Left colon (tissue), 2 donors: ENCODE data around the gene VGF. TPM values are rescaled to one million over a fixed set of nuclear protein-coding genes. Genes with fewer than 3 reads are reported as not detected.
"Not testable (repeated sequence)": the region's sequence is repeated elsewhere in the genome, so short reads cannot be mapped to it uniquely, and the experiment has no call there.

Experiments used
- ATAC-seq: fragments of 200-7000 bp; cut with Tn5 transposase; one replicate; pipeline ENCODE4 v1.9.1; 2020; ENCODE audit warnings: mild to moderate bottlenecking, moderate library complexity
- DNase-seq, 2 donors: peaks; one replicate each; pipeline ENCODE4 v3.0.0-alpha.2; 2020
- intact Hi-C, 2 donors: fragments of 100-400 bp; cut with DNase I in 1 of 2; cut with micrococcal nuclease in 1 of 2; formaldehyde crosslinking; loops; one replicate each; pipeline versions ENCODE4 v1.11.2 to v1.14.0; 2022; cut with DNase I, micrococcal nuclease
- total RNA-seq, 2 donors: library from RNA; stranded (reverse); fragmentation: NEBNext Ultra II Directional; extraction: Animal tissue kit (Norgen Biotek cat#: 25700); gene quantifications; one replicate each; pipeline ENCODE4 v1.2.1, GENCODE V29; 2021
- donor health status: DM: no; HTN: no; CAD: no.
- donor health status: DM: yes; HTN: yes; CAD: no.

Gene VGF
- total RNA-seq, 2 donors from 2014 or later = 0.40 to 0.73 TPM

GRCh38 chr7:101126651-101127459, 38.5 kb downstream of the VGF start, which contains the start of gene SERPINE1:
TSS of gene SERPINE1 (plus strand) at chr7:101127104. CDS start at chr7:101128394, 1,290 bp downstream.
- ATAC-seq = peak; percentile 68
- DNase-seq = peak; percentile 55 to 87
- intact Hi-C loops = no loop called here

- intact Hi-C loops = no loop called here
- DNase-seq (peak; percentile 40 to 45), ATAC-seq (peak; percentile 19)
Observed at GRCh38 chr7:101125989-101126650, 39.2 kb downstream of the VGF start.

GRCh38 chr7:101124376-101125056, 40.9 kb downstream of the VGF start:
- DNase-seq = no peak
- intact Hi-C loops = no loop called here
- no peak for ATAC-seq

- DNase-seq (no peak), ATAC-seq (no peak)
- intact Hi-C loops = no loop called here
Observed at GRCh38 chr7:101123703-101124068, 41.7 kb downstream of the VGF start.

- ATAC-seq = no peak
- intact Hi-C loops = no loop called here
Observed at GRCh38 chr7:101122933-101123702, 42.3 kb downstream of the VGF start.

GRCh38 chr7:101121991-101122932, 43.1 kb downstream of the VGF start:
- intact Hi-C loops = no loop called here
- DNase-seq (peak; percentile 27 to 61), ATAC-seq (peak; percentile 76)

More at GRCh38 chr7:101122933-101123702, 42.3 kb downstream of the VGF start:
- no peak for DNase-seq

- DNase-seq, intact Hi-C loops, ATAC-seq: not testable (repeated sequence)
Observed at GRCh38 chr7:101121631-101121990, 43.8 kb downstream of the VGF start.

- intact Hi-C loops = no loop called here
- DNase-seq (no peak), ATAC-seq (no peak)
Observed at GRCh38 chr7:101120315-101120714, 45.1 kb downstream of the VGF start.

GRCh38 chr7:101119876-101120275, 45.5 kb downstream of the VGF start:
- DNase-seq (no peak), ATAC-seq (no peak)
- intact Hi-C loops = no loop called here

GRCh38 chr7:101118856-101119255, 46.5 kb downstream of the VGF start:
- DNase-seq = no peak
- no peak for ATAC-seq
- intact Hi-C loops = no loop called here

GRCh38 chr7:101116898-101117297, 48.5 kb downstream of the VGF start:
- intact Hi-C loops = no loop called here
- DNase-seq (no peak), ATAC-seq (no peak)

GRCh38 chr7:101115215-101115614, 50.2 kb downstream of the VGF start:
- DNase-seq (no peak), ATAC-seq (no peak)
- intact Hi-C loops = no loop called here

- DNase-seq = no peak
- intact Hi-C loops = no loop called here
- ATAC-seq = no peak
Observed at GRCh38 chr7:101114492-101114891, 50.9 kb downstream of the VGF start.

- no peak for DNase-seq
- intact Hi-C loops = no loop called here
- ATAC-seq = no peak
Observed at GRCh38 chr7:101113836-101114235, 51.5 kb downstream of the VGF start.

- ATAC-seq, DNase-seq, intact Hi-C loops: not testable (repeated sequence)
Observed at GRCh38 chr7:101113140-101113539, 52.2 kb downstream of the VGF start.
